AG09309 (cell line): ENCODE data around the gene GABRR2.
A peak's percentile ranks its signal among the peaks of the same experiment; 100 is the strongest.
"Not testable (repeated sequence)": the region's sequence is repeated elsewhere in the genome, so short reads cannot be mapped to it uniquely, and the experiment has no call there.

Experiments
- DNase-seq: peaks from one replicate; pipeline ENCODE4 v3.0.0-alpha.2; 2010; ENCODE audit warnings: low read depth
- H3K4me3 ChIP-seq: 2 replicates; pipeline ENCODE4 v1.5.1; 2011; ENCODE audit warnings: mild to moderate bottlenecking, low read depth, low read length, moderate library complexity; ENCODE audit not compliant: control insufficient read depth
- CTCF ChIP-seq: IDR thresholded peaks from 2 replicates; pipeline ENCODE4 v1.5.1; 2011; ENCODE audit warnings: mild to moderate bottlenecking, low read depth, low read length, inconsistent platforms; ENCODE audit not compliant: insufficient read depth, control insufficient read depth; ENCODE audit errors: missing control alignments

GABRR2 gene

GRCh38 chr6:89314692-89315091, 407 bp downstream of the GABRR2 start:
- TF ChIP-seq CTCF: no peak
- DNase-seq: no peak
- H3K4me3 ChIP-seq: no peak overlapping the region

GRCh38 chr6:89313006-89313405, 2.1 kb downstream of the GABRR2 start:
- no peak overlapping the region for H3K4me3 ChIP-seq
- DNase-seq: peak; percentile 75
- no peak for TF ChIP-seq CTCF

- H3K4me3 ChIP-seq: no peak overlapping the region
- no peak for DNase-seq
- peak; percentile 75 for TF ChIP-seq CTCF
These were observed 3.1 kb downstream of the GABRR2 start for GRCh38 chr6:89311853-89312531.

GRCh38 chr6:89311530-89311852, 3.6 kb downstream of the GABRR2 start:
- no peak for DNase-seq
- TF ChIP-seq CTCF: no peak
- no peak overlapping the region for H3K4me3 ChIP-seq

GRCh38 chr6:89310929-89311328, 4.2 kb downstream of the GABRR2 start:
- no peak overlapping the region for H3K4me3 ChIP-seq
- TF ChIP-seq CTCF: no peak
- DNase-seq: no peak

- DNase-seq: no peak
- no peak for TF ChIP-seq CTCF
- no peak overlapping the region for H3K4me3 ChIP-seq
These were observed 6.3 kb downstream of the GABRR2 start for GRCh38 chr6:89308525-89309395.

GRCh38 chr6:89304517-89304916, 10.6 kb downstream of the GABRR2 start:
- DNase-seq, H3K4me3 ChIP-seq: not testable (repeated sequence)
